CD4-positive, CD25-positive, alpha-beta regulatory T cell (primary cell): ENCODE results near the gene LARP4B. TPM values are rescaled to one million over a fixed set of nuclear protein-coding genes. Genes with fewer than 3 reads are reported as not detected.

Source experiments
- ATAC-seq, 2 donors: fragments of 150-1000 bp; cut with Tn5 transposase; one replicate each; pipeline ENCODE4 v1.10.0; 2021; ENCODE audit warnings: low read depth in 2 of 2, moderate number of reproducible peaks in 2 of 2, moderate library complexity in 1 of 2
- DNase-seq, 3 donors: peaks; one replicate each; pipeline versions ENCODE4 v3.0.0 to v3.0.0-alpha.2; 2012 to 2022; ENCODE audit warnings: mixed read lengths in 1 of 3
- H3K27ac ChIP-seq: one replicate; pipeline ENCODE4 v1.7.0; 2013; ENCODE audit warnings: mild to moderate bottlenecking, low read length; ENCODE audit not compliant: insufficient read depth, poor library complexity, severe bottlenecking
- H3K27me3 ChIP-seq: one replicate; pipeline ENCODE4 v1.7.0; 2013; ENCODE audit warnings: low read length; ENCODE audit not compliant: control insufficient read depth, insufficient read depth
- H3K36me3 ChIP-seq: one replicate; pipeline ENCODE4 v1.7.0; 2013; ENCODE audit warnings: mild to moderate bottlenecking, low read length, moderate library complexity; ENCODE audit not compliant: control insufficient read depth, insufficient read depth
- H3K4me1 ChIP-seq: 2 replicates; pipeline ENCODE4 v1.7.0; 2013; ENCODE audit warnings: mild to moderate bottlenecking, low read length; ENCODE audit not compliant: insufficient read depth, control insufficient read depth, poor library complexity, severe bottlenecking
- H3K4me3 ChIP-seq: one replicate; pipeline ENCODE4 v1.7.0; 2013; ENCODE audit warnings: low read depth, mild to moderate bottlenecking, low read length, moderate library complexity
- H3K9me3 ChIP-seq, 2 experiments: 1 replicate in 1 of 2; 2 replicates in 1 of 2; pipeline ENCODE4 v1.7.0; 2013; ENCODE audit warnings: low read length in 2 of 2, mild to moderate bottlenecking in 1 of 2, moderate library complexity in 1 of 2; ENCODE audit not compliant: control insufficient read depth in 2 of 2
- H3K27ac Mint-ChIP-seq, 3 donors: one replicate each; pipeline ENCODE4 v1.8.0; 2020 to 2022; ENCODE audit warnings: mild to moderate bottlenecking in 3 of 3, mixed read lengths in 3 of 3, moderate library complexity in 2 of 3
- H3K27me3 Mint-ChIP-seq: one replicate; pipeline ENCODE4 v1.8.0; 2022; ENCODE audit warnings: mild to moderate bottlenecking, mixed read lengths
- H3K36me3 Mint-ChIP-seq: one replicate; pipeline ENCODE4 v1.8.0; 2020; ENCODE audit warnings: mixed read lengths
- H3K4me1 Mint-ChIP-seq, 4 donors: one replicate each; pipeline ENCODE4 v1.8.0; 2020 to 2022; ENCODE audit warnings: mixed read lengths in 4 of 4, mild to moderate bottlenecking in 1 of 4
- H3K4me3 Mint-ChIP-seq, 4 donors: one replicate each; pipeline ENCODE4 v1.8.0; 2020 to 2022; ENCODE audit warnings: mild to moderate bottlenecking in 4 of 4, mixed read lengths in 4 of 4, moderate library complexity in 3 of 4
- H3K9me3 Mint-ChIP-seq, 7 donors: one replicate each; pipeline ENCODE4 v1.8.0; 2020 to 2022; ENCODE audit warnings: mixed read lengths in 7 of 7, mild to moderate bottlenecking in 3 of 7, moderate library complexity in 2 of 7
- polyA plus RNA-seq, 4 donors: library from polyadenylated mRNA; unstranded; fragments of 300-500 nt; fragmentation: Illumina TruSeq; gene quantifications; one replicate each; pipeline ENCODE4 v1.2.3, GENCODE V29; 2021
- total RNA-seq: library from RNA; stranded (reverse); gene quantifications from one replicate; pipeline ENCODE4 v1.2.3, GENCODE V29; 2022

LARP4B gene
- total and polyA plus RNA-seq, 5 donors from 2014 or later, result 20.5 to 82.0 (median 30.3) TPM

- Histone ChIP-seq H3K9me3 (no peaks in the 10 kb centered on the region), H3K4me3 (no peak overlapping the region), H3K36me3 (peaks cover 86% of the 10 kb centered on the region), H3K27me3 (no peaks in the 10 kb centered on the region), H3K4me1 (no peaks in the 10 kb centered on the region), H3K27ac (no peak overlapping the region)
- no peak for DNase-seq
- no peaks in the 10 kb centered on the region for H3K9me3 Mint-ChIP-seq
- H3K36me3 Mint-ChIP-seq, result peaks cover 55% of the 10 kb centered on the region
- no peak overlapping the region for H3K27ac Mint-ChIP-seq
- H3K27me3 Mint-ChIP-seq, result no peaks in the 10 kb centered on the region
- H3K4me1 Mint-ChIP-seq, result peaks cover 0 to 6% (median 5%) of the 10 kb centered on the region in 4 donors
- H3K4me3 Mint-ChIP-seq, result no peak overlapping the region
- no peak for ATAC-seq
These were observed 112.2 kb downstream of the LARP4B start for GRCh38 chr10:819326-819725.

- H3K36me3 ChIP-seq, result peaks cover 83% of the 10 kb centered on the region
- no peak overlapping the region for H3K4me3 ChIP-seq
- ATAC-seq (no peak), DNase-seq (no peak)
- no peak overlapping the region for H3K4me3 Mint-ChIP-seq
- no peaks in the 10 kb centered on the region for H3K27me3 Mint-ChIP-seq
- no peak overlapping the region for H3K27ac Mint-ChIP-seq
- no peaks in the 10 kb centered on the region for H3K9me3 Mint-ChIP-seq
- H3K4me1 Mint-ChIP-seq, result peaks cover 0 to 6% (median 5%) of the 10 kb centered on the region in 4 donors
- no peaks in the 10 kb centered on the region for H3K4me1 ChIP-seq
- H3K36me3 Mint-ChIP-seq, result peaks cover 53% of the 10 kb centered on the region
- no peaks in the 10 kb centered on the region for H3K9me3 ChIP-seq
- H3K27ac ChIP-seq, result no peak overlapping the region
- H3K27me3 ChIP-seq, result no peaks in the 10 kb centered on the region
These were observed 112.8 kb downstream of the LARP4B start for GRCh38 chr10:818526-819220.

GRCh38 chr10:818010-818409 is 113.5 kb downstream of the LARP4B start:
- no peak overlapping the region for H3K4me3 Mint-ChIP-seq
- H3K4me1 Mint-ChIP-seq, result peaks cover 0 to 4% (median 1%) of the 10 kb centered on the region in 4 donors
- Histone ChIP-seq H3K27me3 (no peaks in the 10 kb centered on the region), H3K4me3 (no peak overlapping the region), H3K9me3 (no peaks in the 10 kb centered on the region), H3K4me1 (no peaks in the 10 kb centered on the region), H3K27ac (no peak overlapping the region), H3K36me3 (peaks cover 81% of the 10 kb centered on the region)
- ATAC-seq (no peak), DNase-seq (no peak)
- no peaks in the 10 kb centered on the region for H3K9me3 Mint-ChIP-seq
- H3K27ac Mint-ChIP-seq, result no peak overlapping the region
- H3K27me3 Mint-ChIP-seq, result no peaks in the 10 kb centered on the region
- peaks cover 55% of the 10 kb centered on the region for H3K36me3 Mint-ChIP-seq

GRCh38 chr10:817371-817770 is 114.1 kb downstream of the LARP4B start:
- H3K27me3 ChIP-seq, result no peaks in the 10 kb centered on the region
- no peaks in the 10 kb centered on the region for H3K9me3 Mint-ChIP-seq
- peak overlapping the region in 1 of 3 donors; percentile 67 for H3K27ac Mint-ChIP-seq
- peaks cover 0 to 4% (median 1%) of the 10 kb centered on the region in 4 donors for H3K4me1 Mint-ChIP-seq
- no peaks in the 10 kb centered on the region for H3K27me3 Mint-ChIP-seq
- ATAC-seq, result no peak
- peaks cover 57% of the 10 kb centered on the region for H3K36me3 Mint-ChIP-seq
- no peak overlapping the region for H3K4me3 ChIP-seq
- no peaks in the 10 kb centered on the region for H3K9me3 ChIP-seq
- H3K4me3 Mint-ChIP-seq, result no peak overlapping the region
- H3K27ac ChIP-seq, result no peak overlapping the region
- peaks cover 81% of the 10 kb centered on the region for H3K36me3 ChIP-seq
- no peaks in the 10 kb centered on the region for H3K4me1 ChIP-seq
- no peak for DNase-seq

GRCh38 chr10:816958-817357 is 114.5 kb downstream of the LARP4B start:
- peaks cover 0 to 4% (median 1%) of the 10 kb centered on the region in 4 donors for H3K4me1 Mint-ChIP-seq
- no peak overlapping the region for H3K4me3 ChIP-seq
- H3K9me3 ChIP-seq, result no peaks in the 10 kb centered on the region
- no peak overlapping the region for H3K27ac ChIP-seq
- ATAC-seq (no peak), DNase-seq (no peak)
- peaks cover 85% of the 10 kb centered on the region for H3K36me3 ChIP-seq
- H3K27me3 Mint-ChIP-seq, result no peaks in the 10 kb centered on the region
- no peak overlapping the region for H3K4me3 Mint-ChIP-seq
- H3K9me3 Mint-ChIP-seq, result no peaks in the 10 kb centered on the region
- H3K4me1 ChIP-seq, result no peaks in the 10 kb centered on the region
- H3K27ac Mint-ChIP-seq, result peak overlapping the region in 1 of 3 donors; percentile 67
- H3K36me3 Mint-ChIP-seq, result peaks cover 61% of the 10 kb centered on the region
- no peaks in the 10 kb centered on the region for H3K27me3 ChIP-seq

- Histone ChIP-seq H3K4me1 (no peaks in the 10 kb centered on the region), H3K27ac (no peak overlapping the region), H3K4me3 (no peak overlapping the region), H3K36me3 (peaks cover 91% of the 10 kb centered on the region), H3K9me3 (no peaks in the 10 kb centered on the region), H3K27me3 (no peaks in the 10 kb centered on the region)
- ATAC-seq, result no peak
- Mint-ChIP-seq H3K4me1 (peaks cover 0 to 2% (median under 1%) of the 10 kb centered on the region in 4 donors), H3K9me3 (no peaks in the 10 kb centered on the region), H3K36me3 (peaks cover 62% of the 10 kb centered on the region), H3K27me3 (no peaks in the 10 kb centered on the region), H3K27ac (peak overlapping the region in 1 of 3 donors; percentile 26), H3K4me3 (no peak overlapping the region)
- DNase-seq, result no peak
These were observed 115.4 kb downstream of the LARP4B start for GRCh38 chr10:816091-816477.

- H3K27me3 ChIP-seq, result no peaks in the 10 kb centered on the region
- H3K4me3 ChIP-seq, result no peak overlapping the region
- Mint-ChIP-seq H3K27ac (no peak overlapping the region), H3K4me1 (peaks cover 0 to 2% (median under 1%) of the 10 kb centered on the region in 4 donors), H3K27me3 (no peaks in the 10 kb centered on the region), H3K36me3 (peaks cover 59% of the 10 kb centered on the region), H3K4me3 (no peak overlapping the region), H3K9me3 (no peaks in the 10 kb centered on the region)
- H3K27ac ChIP-seq, result no peak overlapping the region
- H3K36me3 ChIP-seq, result peaks cover 92% of the 10 kb centered on the region
- DNase-seq (no peak), ATAC-seq (no peak)
- no peaks in the 10 kb centered on the region for H3K4me1 ChIP-seq
- no peaks in the 10 kb centered on the region for H3K9me3 ChIP-seq
These were observed 116.0 kb downstream of the LARP4B start for GRCh38 chr10:815338-816090.
